ENCODE data around the gene MYLK3.

The MYLK3 gene

DNA sequence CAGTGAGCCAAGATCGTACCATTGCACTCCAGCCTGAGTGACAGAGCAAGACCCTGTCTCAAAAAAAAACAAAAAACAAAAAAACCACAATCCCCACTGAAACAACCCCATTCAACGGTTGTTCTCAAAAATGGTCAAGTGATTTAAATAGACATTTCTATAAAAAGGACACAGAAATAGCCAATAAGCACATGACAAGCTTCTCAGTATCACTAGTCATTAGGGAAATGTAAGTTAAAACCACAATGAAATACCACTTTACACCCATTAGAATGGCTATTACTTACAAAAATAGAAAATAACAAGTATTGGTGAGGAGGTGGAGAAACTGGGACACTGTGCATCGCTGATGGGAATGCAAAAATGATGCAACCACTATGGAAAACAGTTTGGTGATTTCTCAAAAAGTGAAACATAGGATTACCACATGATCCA, 26.6 kb upstream of the MYLK3 start:
- TF ChIP-seq, protein P1, sequence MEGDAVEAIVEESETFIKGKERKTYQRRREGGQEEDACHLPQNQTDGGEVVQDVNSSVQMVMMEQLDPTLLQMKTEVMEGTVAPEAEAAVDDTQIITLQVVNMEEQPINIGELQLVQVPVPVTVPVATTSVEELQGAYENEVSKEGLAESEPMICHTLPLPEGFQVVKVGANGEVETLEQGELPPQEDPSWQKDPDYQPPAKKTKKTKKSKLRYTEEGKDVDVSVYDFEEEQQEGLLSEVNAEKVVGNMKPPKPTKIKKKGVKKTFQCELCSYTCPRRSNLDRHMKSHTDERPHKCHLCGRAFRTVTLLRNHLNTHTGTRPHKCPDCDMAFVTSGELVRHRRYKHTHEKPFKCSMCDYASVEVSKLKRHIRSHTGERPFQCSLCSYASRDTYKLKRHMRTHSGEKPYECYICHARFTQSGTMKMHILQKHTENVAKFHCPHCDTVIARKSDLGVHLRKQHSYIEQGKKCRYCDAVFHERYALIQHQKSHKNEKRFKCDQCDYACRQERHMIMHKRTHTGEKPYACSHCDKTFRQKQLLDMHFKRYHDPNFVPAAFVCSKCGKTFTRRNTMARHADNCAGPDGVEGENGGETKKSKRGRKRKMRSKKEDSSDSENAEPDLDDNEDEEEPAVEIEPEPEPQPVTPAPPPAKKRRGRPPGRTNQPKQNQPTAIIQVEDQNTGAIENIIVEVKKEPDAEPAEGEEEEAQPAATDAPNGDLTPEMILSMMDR (IDR thresholded peaks at IDR 0.05; ENCODE audit: extremely low read depth, missing control alignments) = no peak
- no peak for DNase-seq (ENCODE audit: low spot score)

DNA sequence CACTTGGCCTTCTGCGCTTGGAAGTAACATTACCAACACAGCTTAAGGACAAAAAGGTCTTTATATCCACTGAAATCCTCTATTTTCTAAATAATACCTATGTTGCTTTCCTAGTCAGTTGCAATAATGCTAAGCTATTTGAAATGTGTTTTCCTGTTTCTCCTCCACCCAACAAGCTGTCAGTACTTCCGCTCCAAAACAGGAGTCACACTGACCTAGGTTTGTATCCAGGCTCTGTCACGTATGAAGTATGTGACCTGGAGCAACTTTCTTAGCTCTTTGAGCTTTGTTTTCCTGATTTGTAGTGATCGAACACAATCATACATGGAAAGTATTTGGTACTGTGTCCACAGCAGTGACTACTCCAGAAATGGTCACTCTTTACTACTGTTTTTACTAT, 24.3 kb upstream of the MYLK3 start:
- TF ChIP-seq, protein P1 (IDR thresholded peaks at IDR 0.05; ENCODE audit: extremely low read depth, missing control alignments) = no peak
- DNase-seq (ENCODE audit: low spot score) = no peak

DNA sequence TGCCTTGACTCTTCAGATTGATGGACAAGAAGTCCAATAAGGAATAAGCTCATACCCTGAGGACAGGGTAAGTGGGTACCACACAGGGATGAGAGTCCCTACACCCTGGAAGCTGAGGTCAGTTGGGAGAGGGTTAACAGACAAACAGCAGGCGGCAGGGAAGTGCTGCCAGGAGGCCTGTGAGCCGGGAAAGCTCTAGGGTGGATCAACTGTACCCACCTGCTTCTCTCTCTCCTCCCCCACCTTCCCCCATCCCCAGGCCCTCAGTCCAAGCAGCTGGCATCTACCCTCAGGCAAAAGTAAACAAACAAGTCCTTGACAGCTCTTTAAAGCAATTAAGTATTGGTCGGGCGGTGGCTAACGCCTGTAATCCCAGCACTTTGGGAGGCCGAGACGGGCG, 20.7 kb upstream of the MYLK3 start:
- TF ChIP-seq, protein P1 (IDR thresholded peaks at IDR 0.05; ENCODE audit: extremely low read depth, missing control alignments) = no peak

DNA sequence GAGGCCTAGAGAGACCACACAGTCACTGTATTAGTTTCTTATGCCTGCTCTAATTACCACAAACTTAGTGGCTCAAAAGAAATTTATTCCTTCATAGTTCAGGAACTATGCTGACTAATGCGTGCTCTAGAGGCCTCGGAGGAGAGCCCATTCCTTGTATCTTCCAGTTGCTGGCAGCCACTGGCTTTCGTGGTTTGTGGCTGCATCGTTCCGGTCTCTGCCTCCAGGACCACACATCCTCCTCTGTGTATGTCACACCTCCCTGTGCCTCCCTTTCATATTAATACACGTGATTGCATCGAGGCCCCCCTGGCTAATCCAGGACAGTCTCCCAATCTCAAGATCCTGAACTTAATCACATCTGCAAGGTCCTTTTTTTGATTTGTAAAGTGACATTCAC, 16.9 kb upstream of the MYLK3 start:
- TF ChIP-seq, protein P1 (IDR thresholded peaks at IDR 0.05; ENCODE audit: extremely low read depth, missing control alignments) = no peak
- no peak for DNase-seq (ENCODE audit: low spot score)

More for the DNA sequence above, 20.7 kb upstream of the MYLK3 start:
- DNase-seq (ENCODE audit: low spot score) = no peak

DNA sequence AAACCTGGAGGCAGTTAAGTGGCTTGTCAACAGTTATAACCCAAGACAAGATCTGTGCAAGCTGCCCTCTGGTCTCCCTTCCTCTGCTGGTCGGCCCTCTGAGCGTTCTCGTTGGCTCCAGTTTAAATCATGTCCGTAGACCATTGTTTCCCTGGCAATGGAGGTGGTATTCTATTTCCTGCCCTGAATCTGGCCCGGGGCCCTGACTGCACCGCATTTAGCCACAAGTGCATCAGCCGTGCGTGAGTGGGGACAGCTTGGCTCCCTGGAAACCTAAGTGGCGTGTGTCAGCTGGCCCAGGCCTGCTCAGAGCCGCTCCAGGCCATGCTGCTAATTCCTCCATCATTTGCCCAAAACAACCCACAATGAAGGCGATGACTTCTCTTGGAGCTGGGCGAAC, 15.0 kb upstream of the MYLK3 start:
- no peak for DNase-seq (ENCODE audit: low spot score)
- TF ChIP-seq, protein P1 (IDR thresholded peaks at IDR 0.05; ENCODE audit: extremely low read depth, missing control alignments) = no peak

DNA sequence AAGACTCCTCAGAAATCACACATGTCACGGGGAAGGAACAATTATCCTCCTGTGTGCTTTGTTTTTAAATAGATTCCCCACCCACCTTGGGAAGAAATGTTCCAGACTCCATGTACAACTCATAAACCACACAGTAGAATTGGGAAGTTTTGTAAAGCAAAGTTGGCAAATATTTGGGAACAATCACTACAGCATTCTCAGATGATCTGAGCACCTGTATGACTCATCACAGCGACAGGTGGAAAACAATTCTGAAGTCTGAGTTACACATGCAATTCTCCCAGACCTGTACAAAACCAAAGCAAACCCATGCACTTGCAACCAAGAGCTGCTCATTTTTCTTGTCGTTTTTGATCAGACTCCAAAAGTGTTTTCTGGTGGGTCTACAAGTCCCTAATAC, 14.4 kb upstream of the MYLK3 start:
- TF ChIP-seq, protein P1 (IDR thresholded peaks at IDR 0.05; ENCODE audit: extremely low read depth, missing control alignments) = no peak
- DNase-seq (ENCODE audit: low spot score) = no peak

DNA sequence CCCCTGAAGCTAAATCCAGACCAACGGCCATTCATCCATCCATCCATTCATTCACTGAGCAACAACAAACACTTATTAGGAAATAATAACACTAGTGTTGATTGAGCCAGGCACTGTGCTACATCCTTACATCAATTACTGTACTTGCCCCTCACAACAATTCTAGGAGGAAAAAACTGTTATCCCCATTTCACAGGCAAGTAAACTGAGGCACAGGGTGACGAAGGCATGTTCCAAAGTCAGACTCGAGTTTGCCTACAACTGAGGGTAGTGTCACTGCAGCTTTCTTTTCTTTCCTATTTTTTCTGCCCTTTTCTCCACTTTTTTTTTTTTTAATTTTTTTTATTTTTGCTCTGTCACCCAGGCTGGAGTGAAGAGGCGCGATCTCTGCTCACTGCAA, 11.2 kb upstream of the MYLK3 start:
- TF ChIP-seq, protein P1 (IDR thresholded peaks at IDR 0.05; ENCODE audit: extremely low read depth, missing control alignments) = no peak
- no peak for DNase-seq (ENCODE audit: low spot score)

Measured in GM20000 (cell line).